ENCODE measurements around the gene PNPLA8.

DNA sequence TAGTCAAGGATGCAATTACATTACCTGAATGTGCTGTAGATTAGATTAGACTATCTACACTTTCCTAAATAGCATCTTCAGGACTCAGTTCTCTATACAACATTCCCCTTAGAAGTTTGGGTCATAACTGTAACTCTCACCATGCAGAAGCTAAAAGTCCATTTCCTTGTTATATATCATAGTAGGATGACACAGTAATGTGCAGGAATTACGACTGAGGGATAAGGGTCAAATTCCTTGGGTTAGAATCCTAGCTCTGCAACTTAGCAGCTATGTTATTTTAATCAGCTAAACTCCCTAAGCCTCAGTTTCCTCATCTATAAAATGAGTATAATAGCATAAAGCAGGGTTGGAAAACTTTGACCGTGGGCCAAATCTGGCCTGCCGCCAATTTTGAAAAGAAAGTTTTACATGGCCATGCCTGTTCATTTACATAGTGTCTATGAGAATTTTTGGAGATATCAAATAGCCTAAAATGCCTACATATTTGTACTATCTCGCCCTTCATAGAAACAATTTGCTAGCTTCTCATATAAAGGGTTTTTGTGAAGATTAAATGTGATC, 84.5 kb downstream of the PNPLA8 start:
- TF ChIP-seq, protein P1, sequence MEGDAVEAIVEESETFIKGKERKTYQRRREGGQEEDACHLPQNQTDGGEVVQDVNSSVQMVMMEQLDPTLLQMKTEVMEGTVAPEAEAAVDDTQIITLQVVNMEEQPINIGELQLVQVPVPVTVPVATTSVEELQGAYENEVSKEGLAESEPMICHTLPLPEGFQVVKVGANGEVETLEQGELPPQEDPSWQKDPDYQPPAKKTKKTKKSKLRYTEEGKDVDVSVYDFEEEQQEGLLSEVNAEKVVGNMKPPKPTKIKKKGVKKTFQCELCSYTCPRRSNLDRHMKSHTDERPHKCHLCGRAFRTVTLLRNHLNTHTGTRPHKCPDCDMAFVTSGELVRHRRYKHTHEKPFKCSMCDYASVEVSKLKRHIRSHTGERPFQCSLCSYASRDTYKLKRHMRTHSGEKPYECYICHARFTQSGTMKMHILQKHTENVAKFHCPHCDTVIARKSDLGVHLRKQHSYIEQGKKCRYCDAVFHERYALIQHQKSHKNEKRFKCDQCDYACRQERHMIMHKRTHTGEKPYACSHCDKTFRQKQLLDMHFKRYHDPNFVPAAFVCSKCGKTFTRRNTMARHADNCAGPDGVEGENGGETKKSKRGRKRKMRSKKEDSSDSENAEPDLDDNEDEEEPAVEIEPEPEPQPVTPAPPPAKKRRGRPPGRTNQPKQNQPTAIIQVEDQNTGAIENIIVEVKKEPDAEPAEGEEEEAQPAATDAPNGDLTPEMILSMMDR (IDR thresholded peaks at IDR 0.05), result no peak
- no peak for TF ChIP-seq POLR2A (IDR thresholded peaks at IDR 0.05)

All from body of pancreas (tissue), 4 donors.